ENCODE results near the gene F2R.

The F2R gene

DNA sequence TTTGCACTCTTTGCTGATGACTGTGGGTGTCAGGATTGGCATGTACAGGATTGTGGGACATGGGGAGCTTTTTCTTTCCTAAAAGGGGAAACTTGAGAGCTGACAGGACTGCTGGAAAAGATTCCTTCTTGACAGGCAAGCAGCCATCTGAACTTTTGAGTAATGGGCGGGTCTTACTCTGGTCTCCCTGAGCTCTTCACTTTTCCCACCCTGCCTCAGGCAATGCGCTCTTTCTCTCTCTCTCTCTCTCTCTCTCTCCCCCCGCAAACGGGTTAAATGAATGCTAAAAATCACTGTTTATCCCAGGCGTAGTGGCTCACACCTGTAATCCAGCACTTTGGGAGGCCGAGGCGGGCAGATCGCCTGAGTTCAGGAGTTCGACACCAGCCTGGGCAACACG is 65.8 kb downstream of the F2R start:
- no peak for DNase-seq
- in situ Hi-C loops (cut with MboI; ENCODE audit: low pct_unique_long_range_greater_than_20kb, low sequenced_read_pairs): no loop called here

DNA sequence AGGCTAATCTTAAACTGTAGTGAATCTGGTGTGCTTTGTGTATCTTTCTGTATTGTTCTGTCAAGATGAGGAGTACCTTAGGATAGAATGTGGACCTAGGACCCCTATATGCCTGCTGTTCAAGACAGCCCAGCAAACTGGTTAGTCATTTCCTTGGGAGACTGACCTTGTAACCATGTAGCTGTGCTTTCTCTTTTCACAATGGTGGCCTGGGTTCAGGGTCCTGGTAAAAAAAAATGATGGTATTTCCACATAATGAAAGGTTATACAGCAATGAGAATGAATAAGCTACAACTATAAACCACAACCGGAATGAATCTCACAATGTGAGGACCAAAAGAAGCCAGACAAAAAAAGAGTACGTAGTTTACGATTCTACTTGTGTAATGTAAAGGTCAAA is 66.5 kb downstream of the F2R start:
- in situ Hi-C loops (cut with MboI; ENCODE audit: low pct_unique_long_range_greater_than_20kb, low sequenced_read_pairs): no loop called here
- DNase-seq: no peak
